ENCODE results near the gene SLC25A53. TPM values are rescaled to one million over a fixed set of nuclear protein-coding genes. Genes with fewer than 3 reads are reported as not detected.

The SLC25A53 gene
- total and polyA plus RNA-seq, 7 donors, result 3.2 to 11.0 (median 5.2) TPM

GRCh38 chrX:104105330-104106262 is 51.2 kb downstream of the SLC25A53 start:
- no peaks in the 10 kb centered on the region for H3K36me3 ChIP-seq (ENCODE audit: insufficient read depth in 1 of 2, low read depth in 1 of 2)
- 40 to 57% (median 48%) methylated on average over 11 of the region's 11 CpGs for WGBS, 3 donors
- DNase-seq, result no peak
- no peak overlapping the region for H3K27ac ChIP-seq
- H3K4me3 ChIP-seq, result no peak overlapping the region
- peaks cover 0 to 16% (median 0%) of the 10 kb centered on the region in 3 donors for H3K27me3 ChIP-seq (ENCODE audit: insufficient read depth in 3 of 3, low read length in 2 of 3)
- no peaks in the 10 kb centered on the region for H3K9me3 ChIP-seq
- no peak for ATAC-seq
- no peaks in the 10 kb centered on the region for H3K4me1 ChIP-seq
- TF ChIP-seq, protein P1, sequence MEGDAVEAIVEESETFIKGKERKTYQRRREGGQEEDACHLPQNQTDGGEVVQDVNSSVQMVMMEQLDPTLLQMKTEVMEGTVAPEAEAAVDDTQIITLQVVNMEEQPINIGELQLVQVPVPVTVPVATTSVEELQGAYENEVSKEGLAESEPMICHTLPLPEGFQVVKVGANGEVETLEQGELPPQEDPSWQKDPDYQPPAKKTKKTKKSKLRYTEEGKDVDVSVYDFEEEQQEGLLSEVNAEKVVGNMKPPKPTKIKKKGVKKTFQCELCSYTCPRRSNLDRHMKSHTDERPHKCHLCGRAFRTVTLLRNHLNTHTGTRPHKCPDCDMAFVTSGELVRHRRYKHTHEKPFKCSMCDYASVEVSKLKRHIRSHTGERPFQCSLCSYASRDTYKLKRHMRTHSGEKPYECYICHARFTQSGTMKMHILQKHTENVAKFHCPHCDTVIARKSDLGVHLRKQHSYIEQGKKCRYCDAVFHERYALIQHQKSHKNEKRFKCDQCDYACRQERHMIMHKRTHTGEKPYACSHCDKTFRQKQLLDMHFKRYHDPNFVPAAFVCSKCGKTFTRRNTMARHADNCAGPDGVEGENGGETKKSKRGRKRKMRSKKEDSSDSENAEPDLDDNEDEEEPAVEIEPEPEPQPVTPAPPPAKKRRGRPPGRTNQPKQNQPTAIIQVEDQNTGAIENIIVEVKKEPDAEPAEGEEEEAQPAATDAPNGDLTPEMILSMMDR (IDR thresholded peaks at IDR 0.05), result no peak
- intact Hi-C loops (cut with DNase I), result no loop called here

GRCh38 chrX:104104676-104105075 is 52.1 kb downstream of the SLC25A53 start:
- Histone ChIP-seq H3K9me3 (no peaks in the 10 kb centered on the region), H3K4me1 (no peaks in the 10 kb centered on the region), H3K27ac (no peak overlapping the region), H3K36me3 (ENCODE audit: insufficient read depth in 1 of 2, low read depth in 1 of 2) (no peaks in the 10 kb centered on the region), H3K4me3 (no peak overlapping the region), H3K27me3 (ENCODE audit: insufficient read depth in 3 of 3, low read length in 2 of 3) (peaks cover 0 to 18% (median 0%) of the 10 kb centered on the region in 3 donors)
- ATAC-seq (no peak), DNase-seq (no peak)
- TF ChIP-seq, protein P1 (IDR thresholded peaks at IDR 0.05), result no peak
- 67 to 98% (median 93%) methylated on average over 9 to 10 of the region's 10 CpGs for WGBS, 3 donors
- intact Hi-C loops (cut with DNase I), result no loop called here

DNA sequence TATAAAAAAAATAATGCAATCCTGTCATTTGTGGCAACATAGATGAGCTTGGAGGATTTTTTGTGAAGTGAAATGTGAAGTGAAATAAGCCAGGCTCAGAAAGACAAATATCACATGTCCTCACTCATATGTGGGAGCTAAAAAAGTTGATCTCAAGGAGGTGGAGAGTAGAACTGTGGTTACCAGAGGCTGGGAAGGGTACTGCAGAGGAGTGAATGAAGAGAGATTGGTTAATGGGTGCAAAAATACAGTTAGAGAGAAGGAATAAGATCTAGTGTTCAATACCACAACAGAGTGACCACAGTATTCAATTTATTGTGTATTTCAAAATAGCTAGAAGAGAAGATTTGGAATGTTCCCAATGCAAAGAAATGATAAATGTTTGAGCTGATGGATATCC is 57.9 kb downstream of the SLC25A53 start:
- ATAC-seq (no peak), DNase-seq (no peak)
- Histone ChIP-seq H3K4me1 (no peaks in the 10 kb centered on the region), H3K27ac (no peak overlapping the region), H3K9me3 (no peaks in the 10 kb centered on the region), H3K36me3 (ENCODE audit: insufficient read depth in 1 of 2, low read depth in 1 of 2) (no peaks in the 10 kb centered on the region), H3K27me3 (ENCODE audit: insufficient read depth in 3 of 3, low read length in 2 of 3) (peaks cover 0 to 54% (median 0%) of the 10 kb centered on the region in 3 donors), H3K4me3 (no peak overlapping the region)
- TF ChIP-seq, protein P1 (IDR thresholded peaks at IDR 0.05), result no peak
- intact Hi-C loops (cut with DNase I), result no loop called here

DNA sequence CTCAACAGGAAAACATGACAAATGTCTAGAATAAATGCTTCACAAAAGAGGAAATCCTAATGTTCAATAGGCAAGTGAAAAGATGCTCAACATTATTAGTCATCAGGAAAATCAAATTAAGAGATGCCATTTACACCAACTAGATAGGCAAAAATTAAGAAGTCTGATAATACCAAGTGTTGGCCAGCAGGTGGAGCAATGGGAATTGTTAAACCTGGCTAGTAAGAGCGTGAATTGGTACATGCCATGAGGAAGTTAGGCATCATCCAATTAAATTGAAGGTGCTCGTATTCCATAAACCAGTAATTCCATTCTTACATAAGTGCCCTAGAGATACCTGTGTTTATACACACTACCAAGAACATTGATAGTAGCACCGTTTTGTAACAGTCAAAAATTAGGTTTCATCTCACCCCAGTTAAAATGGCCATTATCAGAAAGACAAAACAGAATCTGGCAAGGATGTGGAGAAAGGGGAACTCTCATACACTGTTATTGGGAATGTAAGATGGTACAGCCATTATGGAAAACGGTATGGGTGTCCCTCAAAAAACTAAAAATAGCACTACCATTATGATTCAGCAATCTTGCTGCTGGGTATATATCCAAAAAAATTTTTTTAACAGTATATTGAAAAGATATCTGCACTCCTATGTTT is 58.5 kb downstream of the SLC25A53 start:
- Histone ChIP-seq H3K9me3 (no peaks in the 10 kb centered on the region), H3K4me3 (no peak overlapping the region), H3K27ac (no peak overlapping the region), H3K4me1 (no peaks in the 10 kb centered on the region), H3K36me3 (ENCODE audit: insufficient read depth in 1 of 2, low read depth in 1 of 2) (no peaks in the 10 kb centered on the region), H3K27me3 (ENCODE audit: insufficient read depth in 3 of 3, low read length in 2 of 3) (peaks cover 0 to 60% (median 0%) of the 10 kb centered on the region in 3 donors)
- TF ChIP-seq, protein P1 (IDR thresholded peaks at IDR 0.05), result peak; percentile 71
- ATAC-seq, result peak in 2 of 4 donors; percentile 70 to 75
- intact Hi-C loops (cut with DNase I), result no loop called here
- DNase-seq, result no peak
- 0 to 1% (median 1%) methylated on average over 4 of the region's 4 CpGs for WGBS, 3 donors
